Lower lobe of right lung (tissue), 2 donors: ENCODE results near the gene HLA-DQB1. TPM values are rescaled to one million over a fixed set of nuclear protein-coding genes. Genes with fewer than 3 reads are reported as not detected.
"Not testable (repeated sequence)": the region's sequence is repeated elsewhere in the genome, so short reads cannot be mapped to it uniquely, and the experiment has no call there.

Experiments
- ATAC-seq, 2 donors: fragments of 200-7000 bp; cut with Tn5 transposase; one replicate each; pipeline ENCODE4 v1.9.1; 2020 to 2022; ENCODE audit warnings: mild to moderate bottlenecking in 2 of 2, moderate library complexity in 2 of 2
- DNase-seq: peaks from one replicate; pipeline ENCODE4 v3.0.0-alpha.2; 2020
- H3K27ac ChIP-seq: fragments of 200-600 bp; one replicate; pipeline ENCODE4 v1.8.0; 2022
- H3K27me3 ChIP-seq: fragments of 200-600 bp; one replicate; pipeline ENCODE4 v1.8.0; 2022; ENCODE audit warnings: low read depth
- H3K36me3 ChIP-seq: fragments of 200-600 bp; one replicate; pipeline ENCODE4 v1.8.0; 2022; ENCODE audit warnings: mild to moderate bottlenecking
- H3K4me1 ChIP-seq: fragments of 200-600 bp; one replicate; pipeline ENCODE4 v1.8.0; 2022
- H3K4me3 ChIP-seq: fragments of 200-600 bp; one replicate; pipeline ENCODE4 v1.8.0; 2022; ENCODE audit warnings: mild to moderate bottlenecking
- H3K9me3 ChIP-seq: fragments of 200-600 bp; one replicate; pipeline ENCODE4 v1.8.0; 2022
- CTCF ChIP-seq: fragments of 200-600 bp; IDR thresholded peaks from one replicate; pipeline ENCODE4 v1.8.0; 2022; ENCODE audit warnings: antibody characterized with exemption, mild to moderate bottlenecking
- intact Hi-C: fragments of 100-400 bp; cut with DNase I; formaldehyde crosslinking; loops from one replicate; pipeline ENCODE4 v1.11.0; 2022
- total RNA-seq: library from RNA; stranded (reverse); fragmentation: NEBNext Ultra II Directional; extraction: Animal tissue kit (Norgen Biotek cat#: 25700); gene quantifications from one replicate; pipeline ENCODE4 v1.2.1, GENCODE V29; 2021
- donor health status: DM: no; HTN: yes; CAD: no; lungs with severe emphysema.

Gene HLA-DQB1
- total RNA-seq, 1 donor from 2014 or later = 132 TPM

GRCh38 chr6:32684246-32684645 lies 17.8 kb upstream of the HLA-DQB1 start:
- Histone ChIP-seq H3K4me1 (no peaks in the 10 kb centered on the region), H3K9me3 (no peaks in the 10 kb centered on the region), H3K27me3 (no peaks in the 10 kb centered on the region), H3K36me3 (no peaks in the 10 kb centered on the region), H3K27ac (no peak overlapping the region), H3K4me3 (no peak overlapping the region)
- no peak for TF ChIP-seq CTCF
- intact Hi-C loops = no loop called here
- ATAC-seq (no peak), DNase-seq (no peak)

- Histone ChIP-seq H3K9me3 (no peaks in the 10 kb centered on the region), H3K4me1 (no peaks in the 10 kb centered on the region), H3K27me3 (no peaks in the 10 kb centered on the region), H3K27ac (no peak overlapping the region), H3K36me3 (no peaks in the 10 kb centered on the region), H3K4me3 (no peak overlapping the region)
- DNase-seq = no peak
- ATAC-seq = no peak
- intact Hi-C loops = no loop called here
- no peak for TF ChIP-seq CTCF
Observed at GRCh38 chr6:32680055-32680454, 13.6 kb upstream of the HLA-DQB1 start.

- intact Hi-C loops = no loop called here
- no peaks in the 10 kb centered on the region for H3K4me1 ChIP-seq
- TF ChIP-seq CTCF = no peak
- H3K36me3 ChIP-seq = no peaks in the 10 kb centered on the region
- H3K4me3 ChIP-seq = no peak overlapping the region
- ATAC-seq (no peak), DNase-seq (no peak)
- H3K27me3 ChIP-seq = no peaks in the 10 kb centered on the region
- H3K27ac ChIP-seq = no peak overlapping the region
- no peaks in the 10 kb centered on the region for H3K9me3 ChIP-seq
Observed at GRCh38 chr6:32679492-32679891, 13.0 kb upstream of the HLA-DQB1 start.

- H3K36me3 ChIP-seq, H3K27me3 ChIP-seq, ATAC-seq, H3K4me1 ChIP-seq, H3K9me3 ChIP-seq, DNase-seq, H3K4me3 ChIP-seq, intact Hi-C loops, H3K27ac ChIP-seq: not testable (repeated sequence)
Observed at GRCh38 chr6:32674123-32674522, 7.7 kb upstream of the HLA-DQB1 start.

GRCh38 chr6:32671908-32672307 lies 5.5 kb upstream of the HLA-DQB1 start:
- DNase-seq, ATAC-seq, intact Hi-C loops: not testable (repeated sequence)

GRCh38 chr6:32669893-32670292 lies 3.4 kb upstream of the HLA-DQB1 start:
- no peak for DNase-seq
- intact Hi-C loops = no loop called here
- ATAC-seq = no peak

More at GRCh38 chr6:32671908-32672307, 5.5 kb upstream of the HLA-DQB1 start:
- not testable (repeated sequence) for H3K36me3 ChIP-seq, H3K4me3 ChIP-seq, H3K27ac ChIP-seq, H3K27me3 ChIP-seq, H3K9me3 ChIP-seq, H3K4me1 ChIP-seq

More at GRCh38 chr6:32669893-32670292, 3.4 kb upstream of the HLA-DQB1 start:
- no peaks in the 10 kb centered on the region for H3K9me3 ChIP-seq
- no peaks in the 10 kb centered on the region for H3K27me3 ChIP-seq
- TF ChIP-seq CTCF = no peak
- H3K4me1 ChIP-seq = no peaks in the 10 kb centered on the region
- H3K4me3 ChIP-seq = no peak overlapping the region
- H3K27ac ChIP-seq = no peak overlapping the region
- H3K36me3 ChIP-seq = no peaks in the 10 kb centered on the region
